Dendritic cell treated with granulocyte-macrophage colony-stimulating factor and Interleukin-4, amounts not matched to agents 40 ng/mL and 50 ng/mL, for 4 days (primary cell): Measurements from ENCODE around the gene APOL6.

ENCODE experiments used
- H3K27ac Mint-ChIP-seq: one replicate; pipeline ENCODE4 v1.8.0; 2022; ENCODE audit warnings: mild to moderate bottlenecking, mixed read lengths
- H3K27me3 Mint-ChIP-seq: one replicate; pipeline ENCODE4 v1.8.0; 2022; ENCODE audit warnings: mild to moderate bottlenecking, mixed read lengths
- H3K36me3 Mint-ChIP-seq: one replicate; pipeline ENCODE4 v1.8.0; 2022; ENCODE audit warnings: low read depth, mixed read lengths
- H3K4me1 Mint-ChIP-seq: one replicate; pipeline ENCODE4 v1.8.0; 2022; ENCODE audit warnings: low read depth, mixed read lengths
- H3K4me3 Mint-ChIP-seq: one replicate; pipeline ENCODE4 v1.8.0; 2022; ENCODE audit warnings: mild to moderate bottlenecking, moderate library complexity, mixed read lengths
- H3K9me3 Mint-ChIP-seq: one replicate; pipeline ENCODE4 v1.8.0; 2022; ENCODE audit warnings: mixed read lengths
- intact Hi-C: fragments of 100-400 bp; cut with micrococcal nuclease; formaldehyde crosslinking; loops from one replicate; pipeline ENCODE4 v1.15.0; 2022

The APOL6 gene

GRCh38 chr22:35717572-35717971 lies 69.3 kb downstream of the APOL6 start, which contains the start of gene APOL5:
Gene APOL5 (plus strand): TSS chr22:35717872. CDS start chr22:35717872, 0 bp downstream.
- Mint-ChIP-seq H3K9me3 (peaks cover 12% of the 10 kb centered on the region), H3K4me3 (no peak within 1 kb of the TSS), H3K27me3 (peaks cover 5% of the 10 kb centered on the region), H3K27ac (no peak within 1 kb of the TSS), H3K36me3 (no peaks in the 10 kb centered on the region), H3K4me1 (no peaks in the 10 kb centered on the region)
- intact Hi-C loops: no loop called here
